ENCODE data around the gene TNRC6B.

DNA sequence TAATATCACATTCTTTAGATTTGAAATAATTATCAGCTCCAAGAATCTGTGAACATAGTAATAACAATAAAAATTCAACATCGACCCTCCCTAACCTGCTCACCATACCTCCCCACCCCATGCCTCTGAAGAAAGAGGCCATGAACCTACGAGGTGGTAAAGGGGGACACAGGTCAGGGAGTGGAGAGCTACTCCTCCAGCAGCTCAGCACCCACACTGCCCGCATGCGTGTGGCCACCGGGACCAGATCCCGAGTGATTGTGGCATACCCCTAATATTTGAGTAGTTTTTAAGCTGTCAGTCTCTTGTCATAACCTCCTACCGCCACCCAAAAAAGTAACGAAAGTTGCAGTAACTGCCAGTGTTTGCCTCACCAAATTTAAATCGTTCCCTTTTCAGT is 151.7 kb downstream of the TNRC6B start:
- TF ChIP-seq GATA2 (IDR thresholded peaks at IDR 0.05; ENCODE audit: low read depth, low read length) (no peak), GATA3 (IDR thresholded peaks at IDR 0.05; ENCODE audit: low read depth, low read length) (no peak)
